DMS79 treated with DMSO at 0.1 percent for 48 hours (cell line): ENCODE measurements around the gene GINS2.

Experiments used
- DNase-seq: peaks from one replicate; lab custom pipeline; 2025; lab: John Stamatoyannopoulos, UW

Gene GINS2

DNA sequence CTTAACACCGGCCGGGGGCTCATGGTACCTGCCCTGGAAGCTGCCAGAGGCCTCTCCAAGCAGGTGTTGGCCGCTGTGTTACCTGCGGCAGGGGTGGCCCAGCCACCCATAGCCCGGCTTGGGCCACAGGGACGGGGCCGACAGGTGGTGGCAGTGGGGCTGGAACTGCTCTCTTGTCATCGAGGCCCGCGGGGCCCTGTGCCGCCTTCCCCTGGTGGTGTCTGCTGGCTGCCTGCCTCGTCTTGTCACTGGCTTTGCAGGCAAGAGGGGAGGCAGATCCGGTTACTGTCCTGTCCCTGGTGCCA lies 48.5 kb downstream of the GINS2 start:
- DNase-seq = no peak

DNA sequence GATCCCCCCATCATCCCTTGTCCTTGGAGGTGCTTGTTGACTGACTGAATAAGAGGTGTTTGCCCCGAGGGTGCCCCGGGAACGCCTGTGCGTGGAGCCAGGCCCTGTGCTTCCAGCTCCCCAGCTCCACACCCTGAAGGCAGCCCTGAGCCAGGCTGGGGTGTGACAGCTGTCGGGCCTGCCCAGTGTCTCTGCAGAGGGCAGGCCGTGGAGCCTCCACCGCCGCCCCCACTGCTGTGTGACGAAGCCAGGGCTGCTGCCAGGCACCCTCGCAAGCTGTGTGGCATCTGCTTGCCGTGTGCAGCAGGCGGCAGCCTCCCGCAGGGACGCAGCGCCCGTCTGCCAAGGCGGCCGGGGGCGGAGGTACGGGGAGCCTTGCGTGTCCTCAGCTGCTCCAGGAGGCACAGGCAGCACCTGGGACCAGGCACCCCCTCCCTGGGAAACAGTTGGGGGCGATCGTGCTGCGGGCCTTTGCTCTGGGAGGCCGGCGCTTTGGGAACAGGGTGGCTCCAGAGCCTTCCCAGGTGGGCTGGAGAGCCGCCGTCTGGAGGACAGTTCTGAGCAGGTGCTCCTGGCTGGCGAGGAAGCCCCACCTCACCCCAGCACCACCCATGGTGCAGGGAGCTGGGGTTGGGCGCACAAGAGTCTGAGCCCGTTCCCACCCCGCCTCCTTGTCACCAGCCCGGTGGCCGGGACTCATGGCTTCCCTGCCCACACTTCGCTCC lies 49.1 kb downstream of the GINS2 start:
- DNase-seq = peak; percentile 23

DNA sequence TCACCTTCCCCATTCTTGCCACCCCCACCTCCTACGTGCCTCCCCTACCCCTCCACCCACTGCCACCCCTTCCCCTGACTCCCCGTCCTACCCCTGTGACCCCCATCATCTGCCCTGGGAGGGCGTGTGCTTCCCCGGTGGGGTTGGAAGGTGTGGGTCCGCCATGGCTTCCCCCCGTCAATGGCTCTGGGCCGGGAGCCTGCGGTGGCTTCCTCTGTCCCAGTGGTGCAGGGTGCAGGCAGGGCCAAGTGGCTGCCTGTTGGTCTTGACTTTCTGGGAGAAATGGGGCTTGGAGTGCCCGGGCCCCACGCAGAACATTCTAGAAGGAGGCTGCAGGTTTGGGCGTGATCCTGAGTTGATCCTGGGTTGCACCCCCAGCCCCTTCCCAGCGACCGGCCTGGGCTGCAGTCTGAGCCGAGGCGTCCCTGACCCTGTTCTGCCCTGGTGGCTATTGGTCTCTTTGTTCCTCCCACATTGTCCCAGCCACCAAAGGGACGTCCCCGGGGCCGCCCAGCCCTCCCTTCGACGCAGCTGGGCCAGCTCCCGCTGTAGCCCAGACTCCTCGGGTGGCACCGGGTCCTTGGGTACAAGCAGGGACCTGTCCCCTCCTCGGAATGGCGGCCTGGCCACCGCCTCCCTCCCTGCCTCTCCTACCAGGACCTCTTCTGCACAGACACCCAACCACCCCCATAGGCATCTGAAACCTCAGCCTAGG lies 49.9 kb downstream of the GINS2 start:
- no peak for DNase-seq

DNA sequence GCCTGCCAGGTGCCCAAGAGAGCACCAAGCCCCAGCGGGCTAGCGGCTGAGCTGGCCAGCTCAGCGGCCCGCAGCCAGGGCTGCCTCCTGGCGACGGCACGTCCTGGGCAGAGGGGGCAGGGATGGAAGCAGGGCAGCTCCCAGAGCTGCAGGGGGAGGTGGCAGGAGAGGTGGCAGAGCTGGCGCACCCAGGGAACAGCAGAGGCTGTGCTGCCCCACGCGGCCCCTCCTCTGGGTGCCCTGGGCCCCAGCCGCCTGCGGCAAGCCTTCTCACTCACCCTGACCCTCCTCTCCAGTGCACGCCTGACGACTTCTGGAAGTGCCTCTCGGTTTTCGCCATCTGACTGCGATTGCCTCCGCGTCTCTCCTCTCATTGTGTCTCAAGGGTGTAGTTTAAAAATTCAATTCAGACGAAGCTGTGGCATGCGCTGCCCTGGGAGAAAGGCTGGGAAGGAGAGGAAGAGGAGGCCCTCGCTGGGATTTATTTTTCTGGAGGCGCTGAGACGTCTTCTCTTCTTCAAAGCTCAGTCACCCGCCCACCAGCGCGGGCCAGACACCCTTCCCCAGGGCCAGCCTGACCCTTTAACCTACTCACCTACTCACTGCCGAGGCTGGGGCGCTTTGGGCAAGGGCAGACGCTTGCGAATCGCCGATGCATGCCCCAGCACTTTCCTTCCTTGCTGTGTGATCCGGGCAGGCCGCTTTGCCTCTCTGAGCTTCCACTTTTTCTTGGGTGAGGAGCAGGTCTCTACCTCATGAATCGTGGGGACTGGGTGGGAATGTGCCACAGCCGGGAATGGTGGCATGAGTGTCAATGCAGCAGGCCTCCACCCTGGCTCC lies 50.7 kb downstream of the GINS2 start:
- peak; percentile 43 for DNase-seq

DNA sequence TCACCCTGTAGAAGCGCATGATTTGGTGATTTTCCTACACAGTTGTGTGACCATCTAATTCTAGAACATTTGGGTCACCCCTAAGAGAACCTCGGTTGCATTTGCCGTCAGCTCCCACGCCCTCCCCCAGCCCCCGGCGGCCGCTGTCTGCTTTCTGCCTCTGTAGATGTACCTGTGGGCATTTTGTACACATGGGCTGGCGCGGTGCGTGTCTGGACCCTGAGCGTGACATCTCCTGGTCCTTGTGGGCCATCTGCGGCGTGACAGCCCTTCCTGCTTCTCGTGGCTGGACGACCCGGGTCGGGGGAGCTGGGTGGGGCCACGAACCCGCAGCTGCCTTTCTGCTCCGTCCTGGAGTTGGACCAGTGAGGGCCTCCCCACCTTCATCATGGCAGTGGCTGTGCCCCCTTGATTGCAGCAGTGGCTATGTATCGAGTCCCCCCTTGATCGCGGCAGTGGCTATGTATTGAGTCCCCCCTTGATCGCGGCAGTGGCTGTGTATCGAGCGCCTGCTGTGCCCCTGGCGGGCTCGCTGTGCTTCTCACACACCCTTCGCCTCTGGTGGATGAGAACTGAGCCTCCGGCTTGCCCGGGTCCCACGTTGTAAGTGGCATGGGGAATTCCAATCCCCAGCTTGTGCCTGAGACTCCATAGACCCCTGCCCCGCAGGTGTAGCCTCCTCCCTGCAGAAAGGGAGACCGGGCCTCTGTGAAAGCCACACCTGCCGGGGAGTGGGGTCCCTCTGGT lies 51.5 kb downstream of the GINS2 start:
- DNase-seq = no peak

DNA sequence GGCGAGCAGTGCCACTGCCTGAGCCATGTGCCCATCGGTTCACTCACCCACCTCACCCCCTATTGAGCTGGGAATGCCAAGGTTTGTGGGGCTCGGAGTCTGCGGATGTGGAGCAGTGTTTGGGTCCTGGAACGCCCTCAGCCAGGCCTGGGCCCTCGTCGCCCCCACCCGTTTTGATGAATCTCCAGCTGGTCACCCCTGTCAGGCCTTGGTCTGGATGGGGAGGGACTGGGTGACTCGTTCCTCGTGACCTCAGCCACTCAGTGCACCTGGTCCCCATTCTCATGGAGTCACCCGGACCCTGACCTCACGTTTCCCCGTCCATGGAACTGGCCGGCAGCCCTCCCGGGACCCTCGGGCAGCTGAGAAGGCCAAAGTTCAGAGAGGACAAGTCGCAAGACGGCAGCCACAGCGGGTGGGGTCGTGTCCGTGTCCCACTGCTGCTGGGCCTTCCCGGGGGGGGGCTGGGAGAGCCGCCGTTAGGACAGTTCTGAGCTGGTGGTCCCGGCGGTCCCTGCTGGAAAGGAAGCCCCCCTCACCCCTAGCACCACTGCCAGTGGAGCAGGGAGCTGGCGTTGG lies 52.4 kb downstream of the GINS2 start:
- DNase-seq = no peak

DNA sequence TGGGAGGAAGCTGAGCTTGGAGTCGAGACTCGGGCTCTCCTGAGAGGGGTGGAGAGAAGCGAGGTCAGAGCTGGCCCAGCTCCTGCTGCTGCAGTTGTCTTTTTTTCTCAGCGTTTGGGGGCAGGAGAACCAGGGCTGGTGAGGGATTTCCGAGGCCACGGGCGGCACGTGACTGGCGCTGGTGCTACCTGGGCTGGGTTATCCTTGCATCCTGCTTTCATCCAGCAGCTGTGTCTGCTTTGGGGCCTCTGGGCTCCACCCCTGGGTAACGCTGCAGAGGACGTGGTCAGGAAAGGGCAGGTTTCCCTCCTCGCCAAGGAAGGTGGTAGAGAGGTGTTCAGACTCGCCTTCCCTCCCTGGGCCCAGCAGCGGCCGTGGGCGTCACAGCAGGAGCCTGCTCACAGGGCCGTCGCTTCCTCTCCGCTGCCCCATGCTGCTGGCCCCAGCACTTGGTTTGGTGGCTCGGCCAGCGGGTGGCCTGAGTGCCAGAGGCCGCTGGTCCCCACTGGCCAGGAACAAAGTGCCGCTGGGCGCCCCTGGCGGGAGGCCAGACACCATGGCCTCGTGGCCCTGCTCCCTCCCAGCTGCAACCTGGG lies 53.1 kb downstream of the GINS2 start:
- DNase-seq = no peak

DNA sequence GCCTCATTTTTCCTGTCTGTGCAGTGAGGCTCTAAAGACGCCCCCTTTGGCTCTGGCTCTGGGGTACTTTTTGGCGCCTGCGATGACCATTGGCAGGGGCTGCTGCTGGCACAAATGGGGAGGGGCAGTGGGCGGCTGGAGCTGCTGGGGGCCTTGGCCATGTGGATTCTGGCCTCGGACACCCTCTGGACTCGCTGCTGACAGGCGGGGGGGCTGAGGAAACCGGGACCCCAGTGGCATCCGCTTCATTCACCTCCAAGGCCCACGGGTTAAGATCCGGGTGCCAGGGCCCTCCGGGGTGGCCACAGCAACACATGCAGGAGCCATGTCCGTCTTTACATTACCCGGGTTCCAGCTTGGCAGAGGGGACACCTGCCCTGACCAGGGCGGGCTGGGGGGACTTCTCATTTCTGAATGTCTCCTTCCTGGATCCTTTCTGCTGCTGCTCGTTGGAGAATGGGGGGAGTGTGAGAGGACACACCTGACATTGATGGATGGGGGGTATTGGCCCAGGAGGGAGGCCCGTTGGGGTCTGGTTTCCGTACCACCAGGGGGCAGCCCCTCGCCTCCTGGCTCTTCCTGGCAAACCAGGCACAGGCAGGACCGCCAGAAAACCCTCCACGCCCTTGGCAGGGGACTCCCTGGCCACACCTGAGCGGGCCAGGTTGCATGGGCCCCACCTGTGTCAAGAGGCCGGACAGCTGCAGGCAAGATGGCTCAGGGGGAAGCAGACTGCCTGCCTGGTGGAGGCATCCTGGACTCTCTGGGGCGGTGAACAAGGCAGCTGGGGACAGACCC lies 53.8 kb downstream of the GINS2 start:
- DNase-seq = no peak

DNA sequence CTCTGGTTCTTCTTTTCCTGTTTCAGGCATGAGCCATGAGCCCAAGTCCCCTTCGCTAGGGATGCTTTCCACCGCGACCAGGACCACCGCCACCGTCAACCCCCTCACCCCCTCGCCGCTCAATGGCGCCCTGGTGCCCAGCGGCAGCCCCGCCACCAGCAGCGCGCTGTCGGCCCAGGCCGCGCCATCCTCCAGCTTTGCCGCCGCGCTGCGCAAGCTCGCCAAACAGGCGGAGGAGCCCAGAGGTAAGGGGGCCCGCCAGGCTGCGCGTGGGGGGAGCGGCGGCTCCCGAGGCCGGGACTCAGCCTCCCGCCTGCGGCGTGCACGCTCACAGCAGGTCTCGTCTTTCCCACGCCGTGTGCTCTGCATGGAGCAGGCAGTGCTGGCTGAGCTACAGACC lies 54.9 kb downstream of the GINS2 start:
- DNase-seq = no peak

DNA sequence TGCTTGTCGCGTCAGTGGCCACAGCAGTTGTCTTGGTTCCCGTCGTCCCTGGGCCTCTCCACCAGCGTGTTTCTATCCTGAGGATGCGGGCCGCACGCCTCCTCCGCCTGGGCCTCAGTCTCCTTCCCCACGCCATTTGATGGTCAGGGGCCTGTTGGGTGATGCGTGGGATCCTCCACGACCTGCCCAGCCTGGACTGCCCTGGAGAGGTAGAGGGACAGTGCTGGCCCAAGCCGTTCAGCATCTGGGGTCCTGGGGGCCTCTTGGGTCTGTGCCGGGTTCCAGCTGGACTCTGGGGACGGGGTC lies 55.4 kb downstream of the GINS2 start:
- no peak for DNase-seq

DNA sequence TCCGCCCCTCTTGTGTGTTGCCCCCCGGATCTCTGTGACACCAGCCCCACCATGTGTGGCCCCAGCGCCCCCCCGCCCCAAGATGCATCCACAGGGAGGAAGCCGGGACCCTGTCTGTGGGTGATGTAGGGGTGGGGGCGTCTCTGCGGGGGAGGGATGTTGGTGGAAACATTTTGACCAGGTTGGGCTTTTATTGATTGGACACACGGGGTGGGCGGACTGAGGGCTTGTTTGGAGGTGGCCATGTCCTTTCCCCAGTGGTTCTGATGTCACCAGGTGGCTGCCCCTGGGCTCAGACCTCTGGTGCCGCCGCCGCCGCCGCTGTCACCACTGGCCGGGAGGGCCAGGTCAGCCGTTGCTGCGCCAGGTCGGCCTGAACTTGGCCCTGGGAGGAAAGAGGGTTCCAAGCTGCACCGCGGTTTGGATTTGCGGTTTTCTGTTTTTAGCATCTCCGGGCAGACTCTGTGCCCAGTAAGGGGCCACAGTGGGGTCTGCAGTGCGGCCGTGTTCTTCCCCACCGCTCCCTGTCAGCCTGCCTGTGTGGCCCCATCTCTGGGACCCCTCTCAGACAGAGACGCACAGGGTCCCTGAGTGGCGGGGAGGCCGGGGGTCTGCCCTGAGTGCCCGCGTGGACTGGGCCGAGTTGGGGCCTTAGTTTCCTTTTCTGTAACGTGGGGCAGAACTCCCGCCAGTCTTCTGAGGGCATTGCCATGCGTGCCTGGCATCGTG lies 55.9 kb downstream of the GINS2 start:
- DNase-seq = no peak

DNA sequence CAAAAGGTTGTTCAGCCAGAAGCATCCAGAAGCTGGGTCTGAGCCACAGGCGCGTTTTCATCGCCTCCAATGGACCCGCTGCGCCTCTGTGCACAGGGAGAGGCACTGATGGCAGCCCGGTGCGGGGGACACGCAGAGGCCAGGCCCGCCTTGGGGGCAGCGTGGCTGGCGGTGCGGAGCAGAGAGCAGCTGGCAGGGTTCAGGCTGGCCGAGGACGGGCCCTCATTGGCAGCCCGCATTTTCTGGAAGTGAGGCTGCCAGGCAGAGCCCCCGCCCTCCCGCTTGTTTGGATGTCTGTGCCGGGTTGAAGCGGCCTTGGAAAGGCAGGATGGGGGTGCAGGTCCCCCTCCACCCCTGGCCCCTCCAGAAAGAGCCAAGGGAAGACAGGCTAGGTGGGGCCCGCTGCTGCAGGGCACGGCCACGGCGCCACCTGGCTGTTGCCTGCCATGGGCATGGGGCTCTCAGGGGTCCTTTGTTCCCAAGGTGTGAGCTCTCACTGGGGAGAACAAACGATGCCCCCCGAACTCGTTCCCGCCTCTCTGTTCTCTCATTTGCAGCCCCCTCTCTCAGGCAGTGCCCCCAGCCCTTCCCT lies 56.9 kb downstream of the GINS2 start:
- DNase-seq = no peak

DNA sequence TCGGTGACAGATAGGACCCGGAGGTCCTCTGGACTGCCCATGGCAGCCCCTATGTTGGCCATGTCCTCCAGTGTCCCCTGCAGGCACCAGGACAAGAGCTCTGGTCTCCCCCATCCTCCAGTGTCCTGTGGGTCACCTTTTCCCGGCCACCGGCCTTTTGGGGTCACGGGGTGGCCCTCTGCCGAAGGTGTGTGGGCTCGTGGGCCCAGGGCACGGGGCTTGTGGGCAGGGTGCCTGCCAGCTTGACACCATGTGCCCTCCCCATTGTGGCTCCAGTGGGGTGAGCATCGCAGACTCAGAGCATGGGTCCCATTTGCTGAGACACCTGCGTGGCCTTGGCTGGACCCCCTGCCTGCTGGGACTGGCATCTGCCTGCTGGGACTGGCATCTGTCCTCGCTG lies 57.5 kb downstream of the GINS2 start:
- no peak for DNase-seq

DNA sequence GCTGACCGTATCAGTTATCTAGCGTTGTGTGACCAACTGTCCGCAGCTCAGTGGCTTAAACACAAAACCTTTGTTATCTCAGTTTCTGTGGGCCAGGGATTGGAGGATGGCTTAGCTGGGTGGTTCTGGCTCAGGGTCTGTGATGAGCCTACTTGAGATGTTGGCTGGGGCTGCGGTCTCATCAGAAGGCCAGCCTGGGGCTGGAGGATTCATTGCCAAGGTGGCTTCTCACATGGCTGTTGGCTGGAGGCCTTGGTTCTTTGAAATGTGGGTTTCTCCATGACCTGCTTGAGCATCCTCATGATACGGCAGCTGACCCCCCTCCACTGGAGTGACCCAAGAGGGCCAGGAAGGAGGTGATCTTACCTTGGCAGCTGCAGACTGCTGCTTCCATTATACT lies 58.9 kb downstream of the GINS2 start:
- DNase-seq = no peak

DNA sequence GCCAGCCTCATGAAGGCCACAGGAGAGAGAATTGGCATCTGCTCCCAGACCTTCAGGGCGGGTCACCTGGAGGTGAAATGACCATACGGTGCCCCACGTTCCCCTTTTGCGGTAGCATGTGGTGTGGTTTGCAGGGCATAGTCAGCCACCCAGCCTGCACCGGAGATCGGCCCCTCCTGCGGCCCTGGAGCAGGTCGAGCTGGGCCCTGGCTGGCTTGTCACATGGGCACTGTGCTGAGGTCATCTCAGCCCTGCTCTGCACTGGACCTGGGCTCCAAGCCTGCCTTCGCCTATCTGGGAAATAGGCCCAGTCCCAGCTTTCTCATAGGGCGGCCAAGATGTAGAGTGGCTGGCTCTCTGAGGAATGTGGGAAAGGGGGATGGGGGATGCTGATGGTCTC lies 59.4 kb downstream of the GINS2 start:
- no peak for DNase-seq

DNA sequence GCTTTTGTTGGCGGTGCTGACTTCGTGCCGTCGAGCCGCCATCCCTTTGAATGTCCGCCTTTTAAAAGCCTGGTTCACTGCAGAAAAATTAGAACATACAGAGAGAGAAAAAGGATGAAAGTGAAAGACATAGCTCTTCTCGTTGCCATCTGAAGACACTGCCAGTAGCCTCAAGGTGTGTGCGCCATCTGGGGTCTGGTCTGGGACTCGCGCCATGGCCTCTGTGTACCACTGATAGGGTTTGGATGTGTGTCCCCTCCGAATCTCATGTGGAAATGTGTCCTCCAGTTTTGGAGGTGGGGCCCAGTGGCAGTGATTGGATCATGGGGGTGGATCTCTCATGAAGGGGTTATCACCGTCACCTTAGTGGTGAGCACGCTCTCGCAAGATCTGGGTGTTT lies 60.1 kb downstream of the GINS2 start:
- DNase-seq = no peak

DNA sequence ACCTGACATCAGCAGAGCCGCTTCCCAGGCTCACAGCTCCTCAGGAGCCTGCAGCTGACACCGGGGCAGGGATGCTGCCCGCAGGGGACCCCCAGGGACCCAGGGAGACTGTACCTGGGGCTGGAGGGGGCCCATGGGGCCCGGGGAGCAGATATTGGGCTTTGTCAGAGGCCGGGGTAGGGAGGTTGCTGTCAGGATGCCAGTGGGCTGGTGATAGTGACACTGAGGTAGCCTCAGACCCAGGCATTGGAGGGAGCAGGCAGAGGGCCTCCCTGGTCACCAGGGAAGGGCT lies 60.5 kb downstream of the GINS2 start:
- DNase-seq = no peak

DNA sequence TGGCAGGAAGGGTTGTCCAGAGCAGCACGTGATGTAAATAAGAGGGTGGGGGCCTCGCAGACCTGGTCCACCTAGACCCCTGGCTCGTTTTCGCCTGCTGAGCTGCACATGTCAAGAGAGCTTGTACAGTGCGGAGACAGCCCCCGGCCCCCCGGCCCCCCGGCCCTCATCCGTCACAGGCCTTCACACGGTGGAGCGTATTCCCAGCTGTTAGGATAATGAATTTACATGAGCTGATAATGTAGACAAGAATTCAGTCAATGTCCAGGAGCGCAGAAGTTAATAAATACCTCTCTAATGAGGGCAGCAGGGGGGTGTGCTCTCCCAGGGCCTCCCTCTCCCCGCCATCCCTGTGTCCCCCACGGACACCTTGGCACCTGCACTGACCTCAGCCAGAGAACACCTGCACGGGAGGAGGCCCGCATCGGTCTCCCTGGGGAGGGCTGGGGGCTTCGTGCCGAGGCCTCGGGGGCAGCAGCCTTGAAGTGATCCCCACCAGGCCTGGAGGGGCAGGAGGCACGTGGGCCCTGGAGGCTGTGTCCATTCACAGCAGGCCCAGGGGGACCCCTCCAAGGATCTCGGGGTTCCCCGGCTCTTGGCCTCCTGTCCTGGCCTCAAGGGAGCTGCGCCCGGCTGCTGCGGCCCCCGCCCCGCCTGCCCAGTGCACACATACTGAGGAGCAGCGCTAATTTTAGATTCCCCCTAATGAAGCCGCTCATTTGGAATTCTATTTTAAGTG lies 61.1 kb downstream of the GINS2 start:
- no peak for DNase-seq

DNA sequence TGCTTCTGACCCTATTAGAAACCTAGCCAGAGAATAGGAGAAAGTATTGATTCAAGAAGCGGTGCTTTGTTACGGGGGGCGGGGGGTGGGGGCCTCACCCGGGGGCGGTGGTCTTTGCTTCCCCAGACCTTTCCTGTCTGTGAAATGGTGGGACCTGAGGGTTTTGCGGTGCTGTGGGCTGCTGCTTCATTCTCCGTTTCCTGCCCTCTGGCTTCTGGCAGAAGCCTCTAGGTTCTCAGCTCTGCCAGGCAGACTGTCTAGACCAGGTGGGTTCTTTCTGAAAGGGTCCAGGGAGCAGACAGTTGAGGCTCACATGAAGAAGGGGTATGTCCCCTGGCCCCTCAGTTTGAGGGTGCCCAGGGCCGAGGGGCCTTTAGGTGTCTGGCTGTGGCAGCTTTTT lies 61.7 kb downstream of the GINS2 start:
- DNase-seq = no peak
